ENCODE results near the gene MATR3.

DNA sequence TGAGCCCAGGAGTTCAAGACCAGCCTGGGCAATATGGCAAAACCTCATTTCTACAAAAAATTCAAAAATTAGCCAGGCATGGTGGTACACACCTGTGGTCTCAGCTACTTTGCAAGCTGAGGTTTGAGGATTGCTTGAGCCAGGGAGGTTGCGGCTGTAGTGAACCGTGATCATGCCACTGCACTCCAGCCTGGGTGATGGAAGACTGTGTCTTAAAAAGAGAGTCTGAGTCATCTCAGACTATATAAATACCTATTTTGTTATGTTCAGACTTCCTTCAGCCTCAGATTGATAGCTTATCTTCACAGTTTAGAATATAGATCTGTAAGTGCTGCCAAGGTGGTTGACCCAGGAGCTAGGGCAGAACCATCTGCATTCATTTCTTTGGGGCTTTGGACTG, 46.5 kb downstream of the MATR3 start:
- TF ChIP-seq, protein P1, sequence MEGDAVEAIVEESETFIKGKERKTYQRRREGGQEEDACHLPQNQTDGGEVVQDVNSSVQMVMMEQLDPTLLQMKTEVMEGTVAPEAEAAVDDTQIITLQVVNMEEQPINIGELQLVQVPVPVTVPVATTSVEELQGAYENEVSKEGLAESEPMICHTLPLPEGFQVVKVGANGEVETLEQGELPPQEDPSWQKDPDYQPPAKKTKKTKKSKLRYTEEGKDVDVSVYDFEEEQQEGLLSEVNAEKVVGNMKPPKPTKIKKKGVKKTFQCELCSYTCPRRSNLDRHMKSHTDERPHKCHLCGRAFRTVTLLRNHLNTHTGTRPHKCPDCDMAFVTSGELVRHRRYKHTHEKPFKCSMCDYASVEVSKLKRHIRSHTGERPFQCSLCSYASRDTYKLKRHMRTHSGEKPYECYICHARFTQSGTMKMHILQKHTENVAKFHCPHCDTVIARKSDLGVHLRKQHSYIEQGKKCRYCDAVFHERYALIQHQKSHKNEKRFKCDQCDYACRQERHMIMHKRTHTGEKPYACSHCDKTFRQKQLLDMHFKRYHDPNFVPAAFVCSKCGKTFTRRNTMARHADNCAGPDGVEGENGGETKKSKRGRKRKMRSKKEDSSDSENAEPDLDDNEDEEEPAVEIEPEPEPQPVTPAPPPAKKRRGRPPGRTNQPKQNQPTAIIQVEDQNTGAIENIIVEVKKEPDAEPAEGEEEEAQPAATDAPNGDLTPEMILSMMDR (conservative IDR thresholded peaks at IDR 0.05), result no peak
- TF ChIP-seq EZH2 (IDR thresholded peaks at IDR 0.05; ENCODE audit: low read depth), result no peak
